ENCODE measurements around the gene C6orf141.
A peak's percentile ranks its signal among the peaks of the same experiment; 100 is the strongest.

C6orf141 gene

GRCh38 chr6:49540614-49541013 lies 9.9 kb upstream of the C6orf141 start:
- DNase-seq (ENCODE audit: low spot score) = no peak

GRCh38 chr6:49541210-49541724 lies 9.2 kb upstream of the C6orf141 start:
- no peak for DNase-seq (ENCODE audit: low spot score)

GRCh38 chr6:49541936-49542335 lies 8.5 kb upstream of the C6orf141 start:
- no peak for DNase-seq (ENCODE audit: low spot score)

- DNase-seq (ENCODE audit: low spot score) = no peak
Measured at GRCh38 chr6:49543087-49543858, 7.2 kb upstream of the C6orf141 start.

- DNase-seq (ENCODE audit: low spot score) = no peak
Measured at GRCh38 chr6:49546331-49546730, 4.1 kb upstream of the C6orf141 start.

- DNase-seq (ENCODE audit: low spot score) = no peak
Measured at GRCh38 chr6:49548613-49549304, 1.7 kb upstream of the C6orf141 start.

GRCh38 chr6:49549691-49550491 lies 577 bp upstream of the C6orf141 start:
- DNase-seq (ENCODE audit: low spot score) = no peak

GRCh38 chr6:49551078-49551865 lies 804 bp downstream of the C6orf141 start:
- no peak for DNase-seq (ENCODE audit: low spot score)

- DNase-seq (ENCODE audit: low spot score) = no peak
Measured at GRCh38 chr6:49551866-49552129, 1.3 kb downstream of the C6orf141 start.

- no peak for DNase-seq (ENCODE audit: low spot score)
Measured at GRCh38 chr6:49552596-49552995, 2.1 kb downstream of the C6orf141 start.

- DNase-seq (ENCODE audit: low spot score) = no peak
Measured at GRCh38 chr6:49553384-49553783, 2.9 kb downstream of the C6orf141 start.

GRCh38 chr6:49555951-49556350 lies 5.5 kb downstream of the C6orf141 start:
- no peak for DNase-seq (ENCODE audit: low spot score)

- DNase-seq (ENCODE audit: low spot score) = peak; percentile 34
Measured at GRCh38 chr6:49556429-49556837, 6.0 kb downstream of the C6orf141 start.

- DNase-seq (ENCODE audit: low spot score) = no peak
Measured at GRCh38 chr6:49557177-49557576, 6.7 kb downstream of the C6orf141 start.

- no peak for DNase-seq (ENCODE audit: low spot score)
Measured at GRCh38 chr6:49558238-49558637, 7.8 kb downstream of the C6orf141 start.

- DNase-seq (ENCODE audit: low spot score) = no peak
Measured at GRCh38 chr6:49563006-49563886, 12.8 kb downstream of the C6orf141 start.

- no peak for DNase-seq (ENCODE audit: low spot score)
Measured at GRCh38 chr6:49564552-49564951, 14.1 kb downstream of the C6orf141 start.

- DNase-seq (ENCODE audit: low spot score) = no peak
Measured at GRCh38 chr6:49565261-49565660, 14.8 kb downstream of the C6orf141 start.

GRCh38 chr6:49565855-49566254 lies 15.4 kb downstream of the C6orf141 start:
- DNase-seq (ENCODE audit: low spot score) = no peak

GRCh38 chr6:49570474-49571079 lies 20.1 kb downstream of the C6orf141 start:
- DNase-seq (ENCODE audit: low spot score) = no peak

- DNase-seq (ENCODE audit: low spot score) = no peak
Measured at GRCh38 chr6:49576618-49577017, 26.1 kb downstream of the C6orf141 start.
